Endothelial cell of umbilical vein (primary cell): Measurements from ENCODE around the gene NOP58.

ENCODE experiments used
- CTCF ChIP-seq, 2 donors: IDR thresholded peaks; 1 replicate in 1 of 2; 2 replicates in 1 of 2; pipeline ENCODE4 v1.5.1; 2011; ENCODE audit warnings: low read length in 2 of 2, mild to moderate bottlenecking in 2 of 2, moderate library complexity in 2 of 2, control low read depth in 1 of 2, inconsistent platforms in 1 of 2, low read depth in 1 of 2; ENCODE audit not compliant: insufficient read depth in 1 of 2; ENCODE audit errors: extremely low read depth in 1 of 2
- EZH2 ChIP-seq: IDR thresholded peaks from 2 replicates; pipeline ENCODE4 v1.6.1; 2012; ENCODE audit warnings: borderline replicate concordance, low read depth, mild to moderate bottlenecking, moderate library complexity, low read length, inconsistent platforms; ENCODE audit not compliant: severe bottlenecking
- FOS ChIP-seq: IDR thresholded peaks from 2 replicates; pipeline ENCODE4 v1.6.1; 2011; ENCODE audit warnings: mild to moderate bottlenecking, low read length, moderate library complexity, borderline replicate concordance; ENCODE audit not compliant: insufficient read depth
- MYC ChIP-seq: IDR thresholded peaks from one replicate; pipeline ENCODE4 v1.6.1; 2011; ENCODE audit warnings: mild to moderate bottlenecking, low read depth, low read length

- TF ChIP-seq CTCF (IDR thresholded peaks at IDR 0.05; ENCODE audit: extremely low read depth in 1 of 2, insufficient read depth in 1 of 2, low read depth in 1 of 2, low read length in 2 of 2) (no peak), EZH2 (no peak), MYC (no peak), FOS (no peak)
Observed at GRCh38 chr2:202286595-202286994, 21.0 kb downstream of the NOP58 start.
